Hepatocyte (in vitro differentiated cells): ENCODE results near the gene EGFL7.

Experiments
- EZH2 ChIP-seq: fragments of 200-600 bp; sonication (generic); IDR thresholded peaks from 2 replicates; pipeline ENCODE4 v1.6.1; 2016; ENCODE audit warnings: antibody characterized with exemption, mild to moderate bottlenecking, borderline replicate concordance
- TF ChIP-seq, protein P1 (sequence below): fragments of 200-600 bp; sonication (generic); IDR thresholded peaks from 2 replicates; pipeline ENCODE4 v1.5.1; 2016; ENCODE audit warnings: antibody characterized with exemption, mild to moderate bottlenecking; ENCODE audit not compliant: poor library complexity

DNA sequence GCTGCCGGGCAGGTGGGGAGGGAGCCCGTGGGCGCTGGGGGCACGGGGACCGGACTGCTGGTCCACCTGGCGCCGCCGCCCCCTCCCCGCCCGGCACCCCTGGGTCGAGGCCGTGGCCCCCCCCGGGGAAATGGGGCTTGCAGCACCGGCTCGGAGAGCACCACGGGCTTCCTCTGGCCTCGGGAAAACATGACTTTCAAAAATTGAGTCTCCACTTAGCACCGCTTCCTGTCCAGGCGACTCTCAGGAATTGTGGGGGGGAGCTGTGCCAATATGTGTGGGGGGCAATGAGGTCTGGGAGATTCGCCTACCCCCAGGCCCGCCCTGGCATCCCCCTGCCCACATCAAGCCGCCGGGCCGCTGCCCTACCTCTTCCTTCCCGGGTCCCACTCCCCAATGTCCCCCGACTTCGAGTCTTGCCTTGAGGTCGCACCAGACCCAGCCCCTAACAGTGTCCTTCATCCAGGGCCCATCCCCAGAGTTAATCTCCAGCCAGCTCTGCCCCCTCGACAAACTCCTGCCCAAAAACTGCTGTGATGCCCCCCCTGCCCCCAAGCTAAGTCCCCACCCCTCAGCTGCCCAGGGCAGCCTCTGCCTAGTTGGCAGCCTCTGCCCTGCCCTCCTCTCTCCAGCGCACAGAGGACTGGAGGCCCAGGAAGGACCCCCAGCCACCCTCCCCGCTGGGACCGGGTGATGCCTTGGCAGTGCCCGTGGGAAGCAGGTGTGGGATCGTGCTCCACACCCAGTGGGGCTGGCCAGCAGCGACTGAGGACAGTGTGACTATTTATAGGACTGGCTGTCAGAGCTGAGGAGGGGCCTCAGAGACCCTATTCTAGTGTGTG lies 3.9 kb downstream of the EGFL7 start:
- TF ChIP-seq, protein P1, sequence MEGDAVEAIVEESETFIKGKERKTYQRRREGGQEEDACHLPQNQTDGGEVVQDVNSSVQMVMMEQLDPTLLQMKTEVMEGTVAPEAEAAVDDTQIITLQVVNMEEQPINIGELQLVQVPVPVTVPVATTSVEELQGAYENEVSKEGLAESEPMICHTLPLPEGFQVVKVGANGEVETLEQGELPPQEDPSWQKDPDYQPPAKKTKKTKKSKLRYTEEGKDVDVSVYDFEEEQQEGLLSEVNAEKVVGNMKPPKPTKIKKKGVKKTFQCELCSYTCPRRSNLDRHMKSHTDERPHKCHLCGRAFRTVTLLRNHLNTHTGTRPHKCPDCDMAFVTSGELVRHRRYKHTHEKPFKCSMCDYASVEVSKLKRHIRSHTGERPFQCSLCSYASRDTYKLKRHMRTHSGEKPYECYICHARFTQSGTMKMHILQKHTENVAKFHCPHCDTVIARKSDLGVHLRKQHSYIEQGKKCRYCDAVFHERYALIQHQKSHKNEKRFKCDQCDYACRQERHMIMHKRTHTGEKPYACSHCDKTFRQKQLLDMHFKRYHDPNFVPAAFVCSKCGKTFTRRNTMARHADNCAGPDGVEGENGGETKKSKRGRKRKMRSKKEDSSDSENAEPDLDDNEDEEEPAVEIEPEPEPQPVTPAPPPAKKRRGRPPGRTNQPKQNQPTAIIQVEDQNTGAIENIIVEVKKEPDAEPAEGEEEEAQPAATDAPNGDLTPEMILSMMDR: no peak
- TF ChIP-seq EZH2: no peak
